ENCODE measurements around the gene PRTFDC1.

PRTFDC1 gene

DNA sequence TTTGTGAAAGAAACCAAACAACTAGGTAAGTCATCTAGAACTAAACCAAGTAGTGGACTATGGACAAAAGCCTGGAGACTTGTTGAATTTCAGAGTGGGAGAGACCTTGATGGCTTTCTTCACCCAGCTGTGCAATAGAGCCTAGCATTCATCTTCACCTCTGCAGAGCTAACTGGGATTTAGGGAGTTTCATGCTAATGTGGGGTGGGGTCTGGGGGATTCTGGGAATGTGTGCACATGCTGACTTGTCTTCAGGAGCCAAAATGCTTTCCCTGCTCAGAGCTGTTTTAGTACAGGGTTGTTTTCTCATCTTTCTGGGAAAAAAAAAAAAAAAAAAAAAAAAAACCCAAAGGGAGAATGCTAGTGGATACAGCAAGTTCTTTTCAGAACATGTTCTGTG lies 147.4 kb downstream of the PRTFDC1 start:
- no peak for DNase-seq (ENCODE audit: low read depth in 2 of 2, low spot score in 1 of 2)

- no peak for DNase-seq (ENCODE audit: low read depth in 2 of 2, low spot score in 1 of 2)
Observed at GRCh38 chr10:24804392-24804791, 148.0 kb downstream of the PRTFDC1 start.

- no peak for DNase-seq (ENCODE audit: low read depth in 2 of 2, low spot score in 1 of 2)
Observed at GRCh38 chr10:24802378-24802777, 150.0 kb downstream of the PRTFDC1 start.

DNA sequence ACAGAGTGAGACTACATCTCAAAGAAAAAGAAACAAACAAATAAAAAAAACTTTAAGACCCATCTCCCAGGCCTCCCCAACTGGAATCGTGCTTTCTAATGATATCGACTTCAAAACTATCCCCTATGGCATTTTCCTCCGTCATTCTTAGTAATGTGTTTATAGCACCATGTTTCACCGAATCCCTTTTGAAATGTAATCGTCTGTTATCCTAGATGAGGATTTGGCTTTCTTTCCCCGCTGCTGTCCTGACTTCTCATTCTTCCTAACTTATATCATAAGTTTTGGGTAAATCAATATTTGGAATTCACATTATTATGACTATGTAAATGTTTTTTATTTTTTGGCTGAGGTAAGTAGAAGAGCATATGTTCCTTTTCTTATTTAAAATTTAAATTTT lies 151.5 kb downstream of the PRTFDC1 start:
- DNase-seq (ENCODE audit: low read depth in 2 of 2, low spot score in 1 of 2) = no peak
